K562 (cell line): Measurements from ENCODE around the gene C1QTNF6. TPM values are rescaled to one million over a fixed set of nuclear protein-coding genes. Genes with fewer than 3 reads are reported as not detected.

Experiments used
- ATAC-seq: fragments of 200-7000 bp; cut with Tn5 transposase; 3 replicates; pipeline ENCODE4 v1.9.1; 2020; ENCODE audit warnings: moderate library complexity
- BruUV-seq: library from RNA; stranded (reverse); fragments of 400-500 nt; replicated peaks from 2 replicates; lab custom pipeline; 2021; lab: Mats Ljungman, UMichigan
- CTCF ChIA-PET: fragments of 300-600 bp; formaldehyde crosslinking; extraction: SDS; loops from one replicate; lab custom pipeline; 2021; ENCODE audit warnings: low intra/inter-chr PET ratio; lab: Yijun Ruan, JAX
- POLR2A ChIA-PET: fragments of 300-600, 350-650 bp; sonication (Branson Sonifier 250); formaldehyde crosslinking; extraction: SDS; loops from one replicate; lab custom pipeline; 2021; ENCODE audit warnings: antibody characterized with exemption, inconsistent platforms; lab: Yijun Ruan, JAX
- DNase-seq, 4 experiments: peaks; one replicate each; pipeline versions ENCODE4 v3.0.0 to v3.0.0-alpha.2; 2011 to 2018; ENCODE audit warnings: low spot score in 3 of 4, mixed read lengths in 3 of 4; ENCODE audit errors: extremely low read depth in 1 of 4
- FAIRE-seq: peaks from 2 replicates; lab custom pipeline; 2011; peaks lifted over from hg19 to GRCh38; lab: Jason Lieb, UNC
- H2AFZ ChIP-seq: 2 replicates; pipeline ENCODE4 v1.6.0; 2011; ENCODE audit warnings: low read depth, low read length, control low read depth, inconsistent platforms
- H3K27ac ChIP-seq: fragments of 200-600 bp; 3 replicates; pipeline ENCODE4 v1.8.0; 2011; ENCODE audit warnings: low read depth, mild to moderate bottlenecking, control low read depth, inconsistent platforms, low read length, moderate library complexity, mixed read lengths; ENCODE audit errors: extremely low read depth
- H3K27me3 ChIP-seq, 2 experiments: fragments of 300-600 bp in 1 of 2; 2 replicates in 1 of 2; 3 replicates in 1 of 2; pipeline versions ENCODE4 v1.6.0 to v1.8.0; 2011; ENCODE audit warnings: inconsistent platforms in 2 of 2, low read length in 2 of 2, mild to moderate bottlenecking in 1 of 2, mixed read lengths in 1 of 2, moderate library complexity in 1 of 2; ENCODE audit not compliant: control insufficient read depth in 2 of 2, insufficient read depth in 2 of 2
- H3K36me3 ChIP-seq: fragments of 300-600 bp; 3 replicates; pipeline ENCODE4 v1.8.0; 2011; ENCODE audit warnings: mild to moderate bottlenecking, low read length, inconsistent platforms; ENCODE audit not compliant: control insufficient read depth, insufficient read depth
- H3K4me1 ChIP-seq, 2 experiments: fragments of 200-600 bp in 1 of 2; replicated peaks in 1 of 2; 2 replicates in 1 of 2; 3 replicates in 1 of 2; pipeline versions ENCODE4 v1.5.1 to v1.8.0; 2011; ENCODE audit warnings: inconsistent platforms in 2 of 2, low read length in 2 of 2, mild to moderate bottlenecking in 1 of 2, mixed read lengths in 1 of 2, moderate library complexity in 1 of 2; ENCODE audit not compliant: control insufficient read depth in 2 of 2, insufficient read depth in 2 of 2
- H3K4me2 ChIP-seq: 2 replicates; pipeline ENCODE4 v1.6.1; 2011; ENCODE audit warnings: low read length, control low read depth, inconsistent platforms, mixed read lengths; ENCODE audit not compliant: insufficient read depth
- H3K4me3 ChIP-seq: fragments of 200-600 bp; sonication (generic), shearing (Covaris generic); 2 replicates; pipeline ENCODE4 v1.5.1; 2016; ENCODE audit warnings: control low read depth, inconsistent platforms
- H3K79me2 ChIP-seq: fragments of 200-600 bp; 3 replicates; pipeline ENCODE4 v1.8.0; 2011; ENCODE audit warnings: low read length, inconsistent platforms; ENCODE audit not compliant: control insufficient read depth, insufficient read depth
- H3K9ac ChIP-seq, 2 experiments: 2 replicates each; pipeline versions ENCODE4 v1.6.0 to v1.6.1; 2011; ENCODE audit warnings: low read depth in 2 of 2, low read length in 2 of 2, control low read depth in 1 of 2, inconsistent platforms in 1 of 2, mild to moderate bottlenecking in 1 of 2, mixed read lengths in 1 of 2; ENCODE audit not compliant: insufficient read depth in 1 of 2
- H3K9me1 ChIP-seq: one replicate; pipeline ENCODE4 v1.6.0; 2011; ENCODE audit warnings: inconsistent platforms, mild to moderate bottlenecking, low read length, moderate library complexity; ENCODE audit not compliant: control insufficient read depth, insufficient read depth
- H3K9me3 ChIP-seq: replicated peaks from 2 replicates; pipeline ENCODE4 v1.5.1; 2011; ENCODE audit warnings: low read depth, low read length, inconsistent platforms; ENCODE audit not compliant: control insufficient read depth, insufficient read depth
- H4K20me1 ChIP-seq: replicated peaks from 2 replicates; pipeline ENCODE4 v1.6.1; 2011; ENCODE audit warnings: low read length, inconsistent platforms, mixed read lengths; ENCODE audit not compliant: control insufficient read depth, insufficient read depth
- ASH1L ChIP-seq: fragments of 450-650 bp; IDR thresholded peaks from 2 replicates; pipeline ENCODE4 v1.6.1; 2018; ENCODE audit warnings: borderline replicate concordance, mild to moderate bottlenecking, low read depth; ENCODE audit not compliant: partially characterized antibody
- BRD4 ChIP-seq: fragments of 200-600 bp; sonication (generic); IDR thresholded peaks from 2 replicates; pipeline ENCODE4 v1.6.1; 2017; ENCODE audit warnings: inconsistent platforms
- CHD2 ChIP-seq: IDR thresholded peaks from 2 replicates; pipeline ENCODE4 v1.6.1; 2011; ENCODE audit warnings: low read depth, low read length
- EGR1 ChIP-seq: fragments of 450-650 bp; conservative IDR thresholded peaks from 2 replicates; pipeline ENCODE4 v1.6.1; 2017; ENCODE audit warnings: mild to moderate bottlenecking
- FOS ChIP-seq: IDR thresholded peaks from 3 replicates; pipeline ENCODE4 v1.6.1; 2011; ENCODE audit not compliant: insufficient read length; ENCODE audit errors: extremely low read depth
- HCFC1 ChIP-seq: IDR thresholded peaks from 2 replicates; pipeline ENCODE4 v1.6.1; 2012; ENCODE audit warnings: low read depth, low read length, improper control_type of control experiment
- ILF3 ChIP-seq: fragments of 450-650 bp; IDR thresholded peaks from 2 replicates; pipeline ENCODE4 v1.6.1; 2018; ENCODE audit warnings: antibody characterized with exemption, mild to moderate bottlenecking, moderate library complexity, borderline replicate concordance
- MBD2 ChIP-seq: sonication (generic); IDR thresholded peaks from 2 replicates; pipeline ENCODE4 v1.6.1; 2016; ENCODE audit warnings: low read depth, borderline replicate concordance
- MIER1 ChIP-seq: fragments of 450-650 bp; IDR thresholded peaks from 2 replicates; pipeline ENCODE4 v1.6.1; 2016; ENCODE audit warnings: antibody characterized with exemption, mild to moderate bottlenecking, low read depth
- NFYB ChIP-seq: IDR thresholded peaks from 2 replicates; pipeline ENCODE4 v1.6.1; 2011; ENCODE audit warnings: mild to moderate bottlenecking, moderate library complexity; ENCODE audit not compliant: insufficient read length; ENCODE audit errors: extremely low read depth
- NR3C1 ChIP-seq: sonication (generic); formaldehyde crosslinking; IDR thresholded peaks from 2 replicates; pipeline ENCODE4 v1.8.1; 2022; ENCODE audit warnings: missing genetic modification reagents
- RBM25 ChIP-seq: fragments of 200-400 bp; formaldehyde crosslinking; IDR thresholded peaks from 2 replicates; pipeline ENCODE4 v1.6.1; 2018; ENCODE audit warnings: low read length, low read depth, moderate library complexity; ENCODE audit not compliant: severe bottlenecking
- SAFB ChIP-seq: fragments of 200-400 bp; formaldehyde crosslinking; IDR thresholded peaks from 2 replicates; pipeline ENCODE4 v1.6.1; 2017; ENCODE audit warnings: low read depth, low read length, borderline replicate concordance
- SETDB1 ChIP-seq: IDR thresholded peaks from one replicate; pipeline ENCODE4 v1.6.1; 2012; ENCODE audit warnings: low read length, control low read depth, inconsistent platforms
- SIRT6 ChIP-seq: IDR thresholded peaks from one replicate; pipeline ENCODE4 v1.6.1; 2012; ENCODE audit warnings: low read depth, mild to moderate bottlenecking, control low read depth, inconsistent platforms, low read length, moderate library complexity
- SP2 ChIP-seq: IDR thresholded peaks from 2 replicates; pipeline ENCODE4 v1.6.1; 2011; ENCODE audit warnings: mild to moderate bottlenecking, low read depth, low read length, moderate library complexity; ENCODE audit not compliant: poor library complexity, severe bottlenecking; ENCODE audit errors: extremely low read depth
- ZNF174 ChIP-seq: fragments of 250-450 bp; sonication (Bioruptor Pico); IDR thresholded peaks from 2 replicates; pipeline ENCODE4 v1.4.0; 2020; ENCODE audit warnings: mild to moderate bottlenecking
- ZNF586 ChIP-seq: fragments of 450-650 bp; formaldehyde crosslinking; conservative IDR thresholded peaks from 2 replicates; pipeline ENCODE4 v1.4.0; 2020; ENCODE audit warnings: mild to moderate bottlenecking, moderate library complexity
- WGBS: fragments of 100-300 bp; shearing (Covaris generic); methylation state at CpG from one replicate; pipeline ENCODE4 v1.1.6; 2016; ENCODE audit warnings: low coverage, mixed read lengths; ENCODE audit not compliant: insufficient coverage; ENCODE audit errors: missing lambda C conversion rate; 5-methylcytosine and 5-hydroxymethylcytosine counted together
- in situ Hi-C: fragments of 300-500 bp; cut with MboI; formaldehyde crosslinking; loops from 4 replicates; pipeline ENCODE4 v1.15.0; 2018; ENCODE audit warnings: inconsistent platforms, mixed read lengths
- intact Hi-C: fragments of 100-400 bp; cut with micrococcal nuclease; formaldehyde crosslinking; loops from 2 replicates; pipeline ENCODE4 v1.14.2; 2022
- polyA plus RNA-seq, 8 experiments: library from polyadenylated mRNA; depleted of rRNA in 4 of 8; stranded (reverse) in 5 of 8; unstranded in 3 of 8; fragments of >200 nt; fragmentation: Nextera tagmentation in 2 of 8; fragmentation: Illumina TruSeq in 1 of 8; extraction: Ambion mirVana in 2 of 8; extraction: Trizol in 1 of 8; gene quantifications; 2 replicates each; pipeline versions ENCODE4 v1.2.1 to v1.2.3, GENCODE V29; 2011 to 2014; ENCODE audit warnings: inconsistent platforms in 1 of 8, missing spikeins in 1 of 8
- total RNA-seq, 7 experiments: library from RNA; depleted of rRNA in 6 of 7; stranded (reverse); fragments of >200 nt in 6 of 7; fragmentation: Illumina TruSeq in 2 of 7; extraction: Trizol in 2 of 7; gene quantifications; 2 replicates each; pipeline versions ENCODE4 v1.2.1 to v1.2.3, GENCODE V29; 2011 to 2021; ENCODE audit warnings: low replicate concordance in 1 of 7
- TF ChIP-seq, protein P1 (sequence below): fragments of 450-650 bp; IDR thresholded peaks from 2 replicates; pipeline ENCODE4 v1.6.1; 2016
- TF ChIP-seq, protein P2 (sequence below), 2 experiments: IDR thresholded peaks in 1 of 2; conservative IDR thresholded peaks in 1 of 2; 2 replicates each; pipeline ENCODE4 v1.6.1; 2016; ENCODE audit warnings: low read depth in 2 of 2, mild to moderate bottlenecking in 1 of 2, missing compliant biosample characterization in 1 of 2, missing genetic modification characterization in 1 of 2, moderate library complexity in 1 of 2

C1QTNF6 gene
- total and polyA plus RNA-seq, 9 of the 15 experiments (the other 6 are each of a cell fraction or from before 2014, with no cell fraction given), result 0.18 to 0.92 (median 0.55) TPM

DNA sequence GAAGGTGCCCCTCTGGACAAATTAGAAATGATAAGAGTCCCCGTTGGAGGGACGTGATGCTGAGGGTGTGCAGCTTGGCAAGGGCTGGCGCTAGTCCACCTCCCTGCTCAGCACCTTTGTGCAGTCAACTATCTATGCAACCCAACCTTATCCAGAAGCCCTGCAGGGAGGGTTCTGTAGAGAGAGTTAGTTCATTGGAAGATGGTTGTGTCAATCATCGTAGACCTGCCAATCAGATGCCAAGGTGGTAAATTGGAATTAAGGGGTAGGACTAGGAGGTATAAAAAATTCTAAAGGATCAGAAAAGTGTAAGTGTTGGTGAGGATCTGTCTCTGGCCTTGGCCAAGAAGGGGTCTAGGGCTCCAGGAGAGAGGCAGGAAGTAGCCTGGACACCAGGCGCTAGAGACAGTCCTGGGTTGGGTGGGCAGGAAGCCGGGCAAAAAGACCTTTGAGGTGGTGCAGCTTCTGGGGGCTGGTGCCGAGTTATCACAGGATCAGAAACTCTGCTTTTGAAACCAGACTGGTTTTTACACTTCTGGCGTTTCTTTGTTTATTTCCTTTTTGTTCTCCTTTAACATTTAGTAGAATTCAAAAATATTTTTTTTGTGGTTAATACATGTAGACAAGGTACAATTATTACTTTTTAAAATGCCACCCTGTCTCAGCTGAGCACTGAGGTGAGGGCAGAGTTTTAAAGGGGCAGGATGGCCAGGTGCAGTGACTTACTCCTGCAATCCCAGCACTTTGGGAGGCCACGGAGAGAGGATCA, 1.6 kb downstream of the C1QTNF6 start:
- Histone ChIP-seq H3K27ac (no peak overlapping the region), H3K9me1 (no peaks in the 10 kb centered on the region), H3K9me3 (no peaks in the 10 kb centered on the region), H3K27me3 (peaks cover 0 to 40% of the 10 kb centered on the region in 2 experiments; a peak in 2 of 5 replicates), H3K4me1 (peaks cover 9 to 26% of the 10 kb centered on the region in 2 experiments), H3K79me2 (no peaks in the 10 kb centered on the region), H2AFZ (no peak overlapping the region), H4K20me1 (0 out of 2 replicates have a peak, but pooled peaks cover 3% of the 10 kb centered on the region), H3K9ac (no peak overlapping the region), H3K36me3 (no peaks in the 10 kb centered on the region), H3K4me3 (no peak overlapping the region), H3K4me2 (no peak overlapping the region)
- in situ Hi-C loops (no loop called here), intact Hi-C loops (no loop called here)
- DNase-seq (peak; percentile 72 to 86 (median 80)), FAIRE-seq (no peak), ATAC-seq (peak; percentile 84)
- ChIA-PET POLR2A (interaction anchor here (0.5 to 0.6 kb wide), 2 partner anchors 10 to 58 kb away, joined by 3 read pairs; no protein-coding TSS in a partner anchor), CTCF (no interaction called here)
- 21% methylated on average over 8 of the region's 9 CpGs for WGBS
- no TSS peak for BruUV-seq
- no peak for TF ChIP-seq MIER1
- peak; percentile 49 for TF ChIP-seq SP2
- peak; percentile 55; the same call in 1 of the 2 replicates for TF ChIP-seq CHD2
- TF ChIP-seq SETDB1, result no peak
- TF ChIP-seq, protein P1, sequence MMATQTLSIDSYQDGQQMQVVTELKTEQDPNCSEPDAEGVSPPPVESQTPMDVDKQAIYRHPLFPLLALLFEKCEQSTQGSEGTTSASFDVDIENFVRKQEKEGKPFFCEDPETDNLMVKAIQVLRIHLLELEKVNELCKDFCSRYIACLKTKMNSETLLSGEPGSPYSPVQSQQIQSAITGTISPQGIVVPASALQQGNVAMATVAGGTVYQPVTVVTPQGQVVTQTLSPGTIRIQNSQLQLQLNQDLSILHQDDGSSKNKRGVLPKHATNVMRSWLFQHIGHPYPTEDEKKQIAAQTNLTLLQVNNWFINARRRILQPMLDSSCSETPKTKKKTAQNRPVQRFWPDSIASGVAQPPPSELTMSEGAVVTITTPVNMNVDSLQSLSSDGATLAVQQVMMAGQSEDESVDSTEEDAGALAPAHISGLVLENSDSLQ, result peak; percentile 99
- TF ChIP-seq ASH1L, result peak; percentile 79
- no peak for TF ChIP-seq HCFC1
- no peak for TF ChIP-seq BRD4
- peak; percentile 88 for TF ChIP-seq NFYB
- TF ChIP-seq ZNF174 (CRISPR knock-in tag), result no peak
- peak; percentile 89 for TF ChIP-seq FOS
- TF ChIP-seq EGR1, result no peak
- peak; percentile 81 for TF ChIP-seq RBM25
- TF ChIP-seq NR3C1 (CRISPR knock-in tag), result no peak
- no peak for TF ChIP-seq ILF3
- TF ChIP-seq, protein P2, sequence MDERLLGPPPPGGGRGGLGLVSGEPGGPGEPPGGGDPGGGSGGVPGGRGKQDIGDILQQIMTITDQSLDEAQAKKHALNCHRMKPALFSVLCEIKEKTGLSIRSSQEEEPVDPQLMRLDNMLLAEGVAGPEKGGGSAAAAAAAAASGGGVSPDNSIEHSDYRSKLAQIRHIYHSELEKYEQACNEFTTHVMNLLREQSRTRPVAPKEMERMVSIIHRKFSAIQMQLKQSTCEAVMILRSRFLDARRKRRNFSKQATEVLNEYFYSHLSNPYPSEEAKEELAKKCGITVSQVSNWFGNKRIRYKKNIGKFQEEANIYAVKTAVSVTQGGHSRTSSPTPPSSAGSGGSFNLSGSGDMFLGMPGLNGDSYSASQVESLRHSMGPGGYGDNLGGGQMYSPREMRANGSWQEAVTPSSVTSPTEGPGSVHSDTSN (CRISPR knock-in tag; IDR thresholded peaks at IDR 0.05; ENCODE audit: low read depth), result peak; percentile 85
- TF ChIP-seq, protein P2 (tag; conservative IDR thresholded peaks at IDR 0.05; ENCODE audit: low read depth), result peak; percentile 97
- no peak for TF ChIP-seq SAFB
- TF ChIP-seq SIRT6, result no peak
- peak; percentile 54; the same call in 1 of the 2 replicates for TF ChIP-seq MBD2
- no peak for TF ChIP-seq ZNF586 (CRISPR knock-in tag)
